Parathyroid adenoma (tissue), 2 donors: ENCODE data around the gene PRDM16.

Experiments
- H2AFZ ChIP-seq: fragments of 300-600 bp; sonication (generic); one replicate; pipeline ENCODE4 v1.7.0; 2017; ENCODE audit warnings: antibody characterized with exemption, mild to moderate bottlenecking
- H3K27ac ChIP-seq: fragments of 300-600 bp; sonication (generic); one replicate; pipeline ENCODE4 v1.7.0; 2017
- H3K27me3 ChIP-seq: fragments of 300-600 bp; sonication (generic); one replicate; pipeline ENCODE4 v1.7.0; 2017; ENCODE audit warnings: low read length; ENCODE audit not compliant: control insufficient read depth, insufficient read depth
- H3K36me3 ChIP-seq: fragments of 300-600 bp; sonication (generic); one replicate; pipeline ENCODE4 v1.7.0; 2017; ENCODE audit warnings: low read length; ENCODE audit not compliant: control insufficient read depth, insufficient read depth
- H3K4me1 ChIP-seq: fragments of 300-600 bp; sonication (generic); one replicate; pipeline ENCODE4 v1.7.0; 2017; ENCODE audit warnings: control low read depth
- H3K4me2 ChIP-seq: fragments of 300-600 bp; sonication (generic); one replicate; pipeline ENCODE4 v1.7.0; 2017; ENCODE audit warnings: low read length
- H3K4me3 ChIP-seq: fragments of 300-600 bp; sonication (generic); one replicate; pipeline ENCODE4 v1.7.0; 2017; ENCODE audit warnings: low read depth, low read length
- H3K79me2 ChIP-seq: fragments of 300-600 bp; sonication (generic); one replicate; pipeline ENCODE4 v1.7.0; 2017; ENCODE audit warnings: control low read depth
- H3K9ac ChIP-seq: fragments of 300-600 bp; sonication (generic); one replicate; pipeline ENCODE4 v1.7.0; 2017; ENCODE audit warnings: mild to moderate bottlenecking
- H3K9me3 ChIP-seq: fragments of 300-600 bp; sonication (generic); one replicate; pipeline ENCODE4 v1.7.0; 2017; ENCODE audit warnings: low read length; ENCODE audit not compliant: control insufficient read depth
- TF ChIP-seq, protein P1 (sequence below): fragments of 300-600 bp; sonication (generic); IDR thresholded peaks from one replicate; pipeline ENCODE4 v1.7.0; 2017; ENCODE audit warnings: antibody characterized with exemption, mild to moderate bottlenecking
- donor health status: primary hyperparathyroidism.

The PRDM16 gene

DNA sequence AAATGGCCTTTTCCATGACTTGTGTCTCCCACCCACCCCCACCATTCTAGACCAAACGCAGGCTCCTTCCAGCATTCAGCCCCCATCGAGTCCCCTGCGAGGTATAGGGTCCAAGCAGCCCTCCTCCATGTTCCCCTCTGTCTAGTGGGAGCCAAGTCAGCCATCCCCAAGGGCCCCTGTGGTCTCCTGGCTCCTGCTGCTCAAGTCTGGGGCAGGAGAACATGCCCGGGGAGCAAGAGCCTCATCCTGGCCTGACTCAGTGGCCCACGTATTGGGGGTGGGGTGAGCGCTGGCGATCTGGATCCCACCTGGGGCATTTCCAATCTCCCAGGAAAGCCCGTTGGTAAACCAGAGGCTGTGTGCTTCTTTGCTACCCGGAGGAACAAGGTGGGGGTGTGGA is 4.1 kb upstream of the PRDM16 start:
- Histone ChIP-seq H2AFZ (no peak overlapping the region), H3K4me2 (no peak overlapping the region), H3K27ac (no peak overlapping the region), H3K4me3 (no peak overlapping the region), H3K4me1 (no peaks in the 10 kb centered on the region), H3K9me3 (no peaks in the 10 kb centered on the region), H3K9ac (no peak overlapping the region), H3K36me3 (no peaks in the 10 kb centered on the region), H3K79me2 (no peaks in the 10 kb centered on the region), H3K27me3 (no peaks in the 10 kb centered on the region)
- TF ChIP-seq, protein P1, sequence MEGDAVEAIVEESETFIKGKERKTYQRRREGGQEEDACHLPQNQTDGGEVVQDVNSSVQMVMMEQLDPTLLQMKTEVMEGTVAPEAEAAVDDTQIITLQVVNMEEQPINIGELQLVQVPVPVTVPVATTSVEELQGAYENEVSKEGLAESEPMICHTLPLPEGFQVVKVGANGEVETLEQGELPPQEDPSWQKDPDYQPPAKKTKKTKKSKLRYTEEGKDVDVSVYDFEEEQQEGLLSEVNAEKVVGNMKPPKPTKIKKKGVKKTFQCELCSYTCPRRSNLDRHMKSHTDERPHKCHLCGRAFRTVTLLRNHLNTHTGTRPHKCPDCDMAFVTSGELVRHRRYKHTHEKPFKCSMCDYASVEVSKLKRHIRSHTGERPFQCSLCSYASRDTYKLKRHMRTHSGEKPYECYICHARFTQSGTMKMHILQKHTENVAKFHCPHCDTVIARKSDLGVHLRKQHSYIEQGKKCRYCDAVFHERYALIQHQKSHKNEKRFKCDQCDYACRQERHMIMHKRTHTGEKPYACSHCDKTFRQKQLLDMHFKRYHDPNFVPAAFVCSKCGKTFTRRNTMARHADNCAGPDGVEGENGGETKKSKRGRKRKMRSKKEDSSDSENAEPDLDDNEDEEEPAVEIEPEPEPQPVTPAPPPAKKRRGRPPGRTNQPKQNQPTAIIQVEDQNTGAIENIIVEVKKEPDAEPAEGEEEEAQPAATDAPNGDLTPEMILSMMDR, result no peak

DNA sequence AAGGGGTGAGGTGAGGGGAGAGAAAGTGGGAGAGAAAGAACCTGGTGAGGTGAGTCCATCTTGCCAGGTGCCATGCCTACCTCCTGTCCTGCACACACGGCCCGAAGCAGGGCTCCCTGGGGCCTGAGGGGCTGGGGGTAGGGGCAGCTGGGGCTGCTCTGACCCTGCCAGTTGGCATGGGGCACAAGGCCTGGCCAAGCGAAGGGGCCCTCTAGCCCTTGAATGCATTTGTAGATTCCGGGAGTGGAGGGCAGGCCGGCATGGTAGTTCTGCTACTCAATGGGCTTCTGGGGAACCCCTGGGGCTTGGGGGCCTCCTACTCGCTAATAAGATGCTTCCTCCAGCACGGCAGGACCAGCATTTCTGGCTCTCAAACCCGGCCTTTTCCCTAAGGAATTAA is 3.6 kb upstream of the PRDM16 start:
- Histone ChIP-seq H3K27me3 (no peaks in the 10 kb centered on the region), H3K36me3 (no peaks in the 10 kb centered on the region), H3K79me2 (no peaks in the 10 kb centered on the region), H3K4me3 (no peak overlapping the region), H3K9ac (no peak overlapping the region), H3K4me1 (no peaks in the 10 kb centered on the region), H3K9me3 (no peaks in the 10 kb centered on the region), H2AFZ (no peak overlapping the region), H3K4me2 (no peak overlapping the region), H3K27ac (no peak overlapping the region)
- TF ChIP-seq, protein P1, result no peak

DNA sequence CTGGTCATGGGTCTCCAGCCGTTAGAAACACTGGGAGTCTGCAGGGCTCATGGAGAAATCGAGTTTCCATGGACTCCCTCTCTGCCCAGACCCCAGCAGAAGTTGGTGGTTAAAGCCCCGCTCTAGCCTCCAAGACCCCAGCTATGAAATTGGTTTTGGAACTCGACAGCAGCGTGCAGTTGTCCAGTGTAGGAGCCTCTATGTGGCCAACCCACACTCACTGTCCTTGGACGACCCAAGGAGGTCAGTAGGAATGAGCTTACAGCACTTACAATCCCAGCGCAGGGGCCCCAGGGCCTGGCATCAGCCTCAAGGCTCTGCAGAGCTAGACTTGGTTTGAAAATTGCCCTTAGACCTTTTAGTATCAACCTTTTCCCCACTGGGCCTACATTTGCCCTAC is 3.2 kb upstream of the PRDM16 start:
- Histone ChIP-seq H3K79me2 (no peaks in the 10 kb centered on the region), H3K4me1 (no peaks in the 10 kb centered on the region), H3K27me3 (no peaks in the 10 kb centered on the region), H3K9ac (no peak overlapping the region), H3K4me2 (no peak overlapping the region), H3K9me3 (no peaks in the 10 kb centered on the region), H3K4me3 (no peak overlapping the region), H3K27ac (no peak overlapping the region), H3K36me3 (no peaks in the 10 kb centered on the region), H2AFZ (no peak overlapping the region)
- TF ChIP-seq, protein P1, result no peak

DNA sequence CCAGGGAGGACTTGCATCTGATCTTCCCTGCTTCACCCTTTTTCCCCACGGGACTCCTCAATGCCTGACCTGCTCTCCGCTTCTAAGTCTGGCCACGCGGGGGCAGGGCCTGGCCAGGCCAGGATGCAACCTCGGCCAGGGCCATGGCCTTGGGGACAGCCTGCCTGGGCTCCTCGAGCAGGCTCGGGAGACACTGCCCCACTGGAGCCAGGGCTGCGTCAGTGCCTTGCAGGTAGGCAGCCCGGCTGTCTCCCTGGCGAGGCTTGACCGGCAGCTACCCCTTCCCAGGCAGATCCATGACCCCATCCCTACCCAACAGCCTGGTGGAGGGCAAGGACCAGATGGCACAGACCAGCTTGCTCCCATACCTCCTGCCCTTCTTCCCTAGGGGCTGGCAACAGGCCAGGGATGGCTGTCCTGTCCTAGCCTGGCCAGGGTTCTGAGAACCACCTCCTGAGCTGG is 2.7 kb upstream of the PRDM16 start:
- H3K9ac ChIP-seq, result no peak overlapping the region
- no peaks in the 10 kb centered on the region for H3K4me1 ChIP-seq
- no peaks in the 10 kb centered on the region for H3K27me3 ChIP-seq
- no peak overlapping the region for H2AFZ ChIP-seq
- H3K9me3 ChIP-seq, result no peaks in the 10 kb centered on the region
- no peak overlapping the region for H3K27ac ChIP-seq
- no peak overlapping the region for H3K4me3 ChIP-seq
- TF ChIP-seq, protein P1, result peak; percentile 30
- no peak overlapping the region for H3K4me2 ChIP-seq
- H3K79me2 ChIP-seq, result no peaks in the 10 kb centered on the region
- H3K36me3 ChIP-seq, result no peaks in the 10 kb centered on the region

DNA sequence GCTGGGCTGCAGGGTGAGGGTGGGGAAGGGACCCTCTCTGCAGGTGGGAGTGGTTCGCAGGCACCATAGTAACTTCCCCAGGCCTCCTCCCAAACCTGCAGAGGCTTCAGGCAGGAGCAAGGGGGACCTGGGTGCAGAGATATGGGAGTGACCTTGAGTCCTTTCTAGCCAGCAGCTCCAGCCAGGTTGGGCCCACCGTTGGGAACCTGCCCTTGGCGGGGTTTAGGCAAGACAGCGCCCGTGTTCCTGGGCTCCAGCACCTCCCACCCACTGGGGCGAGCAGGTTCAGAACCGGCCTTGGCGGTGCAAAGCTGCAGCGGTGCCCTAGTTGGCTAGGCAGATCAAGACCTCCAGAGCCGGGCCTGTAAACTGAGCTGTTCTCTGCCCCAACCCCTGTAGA is 2.2 kb upstream of the PRDM16 start:
- Histone ChIP-seq H3K27ac (no peak overlapping the region), H3K27me3 (no peaks in the 10 kb centered on the region), H3K36me3 (no peaks in the 10 kb centered on the region), H3K9ac (no peak overlapping the region), H3K79me2 (no peaks in the 10 kb centered on the region), H3K4me3 (no peak overlapping the region), H3K4me2 (no peak overlapping the region), H2AFZ (no peak overlapping the region), H3K4me1 (no peaks in the 10 kb centered on the region), H3K9me3 (no peaks in the 10 kb centered on the region)
- TF ChIP-seq, protein P1, result no peak
